Left forelimb (tissue), 1 donor: ENCODE results near the gene DNAH7.

Experiments
- DNase-seq: peaks from one replicate; pipeline ENCODE4 v3.0.0-alpha.2; 2018; ENCODE audit warnings: low spot score

The DNAH7 gene

GRCh38 chr2:196077821-196078220, 9.2 kb upstream of the DNAH7 start:
- DNase-seq = no peak

DNA sequence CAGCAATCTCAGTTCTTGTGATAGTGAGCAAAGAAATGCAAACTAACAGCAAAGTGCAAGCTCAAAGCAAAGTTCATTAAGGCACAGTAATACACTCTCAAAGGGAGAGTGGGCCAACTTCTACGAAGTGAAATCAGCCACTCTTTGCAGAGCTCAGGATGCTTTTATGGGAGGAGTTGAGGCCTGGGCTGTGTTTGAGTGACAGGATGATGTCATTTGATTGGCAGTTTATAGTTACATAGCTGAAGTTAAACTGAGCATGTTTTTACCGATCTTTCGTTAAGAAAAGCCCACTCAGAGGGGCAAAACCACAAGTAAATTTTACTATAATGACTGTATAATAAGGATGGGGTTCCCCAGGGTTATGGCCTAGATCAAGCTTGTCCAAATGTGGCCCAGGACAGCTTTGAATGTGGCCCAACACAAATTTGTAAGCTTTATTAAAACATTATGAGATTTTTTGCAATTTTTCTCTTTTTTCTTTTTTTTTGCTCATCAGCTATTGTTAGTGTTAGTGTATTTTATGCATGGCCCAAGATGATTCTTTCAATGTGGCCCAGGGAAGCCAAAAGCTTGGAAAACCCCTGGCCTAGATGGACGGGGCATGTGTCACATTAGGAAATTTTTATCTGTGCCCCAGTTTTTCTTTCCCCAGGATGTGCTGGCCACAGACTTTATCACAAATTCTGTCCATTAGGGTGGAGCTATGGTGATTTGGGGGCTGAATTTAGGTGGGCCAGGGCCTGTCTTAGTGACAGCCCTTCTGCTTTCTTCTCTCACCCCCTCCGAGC, 8.3 kb upstream of the DNAH7 start:
- no peak for DNase-seq

DNA sequence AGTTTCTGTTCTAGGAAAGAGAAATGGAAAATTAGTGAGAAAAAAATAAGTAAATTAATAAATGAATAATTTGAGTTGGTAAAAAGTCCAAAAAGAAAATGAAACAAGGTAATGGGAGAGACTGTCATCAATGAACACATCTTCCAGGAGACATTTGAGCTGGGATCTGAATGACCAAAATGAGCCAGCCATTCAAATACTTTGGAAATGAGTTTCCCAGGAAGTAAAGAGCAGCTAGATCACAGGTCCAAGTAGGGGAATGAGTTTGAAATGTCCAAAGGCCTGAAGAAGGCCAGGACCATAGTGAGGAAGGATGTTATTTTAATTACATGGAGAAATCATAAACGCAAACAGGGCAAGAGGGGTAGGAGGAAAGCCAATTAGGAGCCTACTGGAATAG, 6.6 kb upstream of the DNAH7 start:
- DNase-seq = no peak

GRCh38 chr2:196074631-196075030, 6.0 kb upstream of the DNAH7 start:
- no peak for DNase-seq

GRCh38 chr2:196073521-196073920, 4.9 kb upstream of the DNAH7 start:
- DNase-seq = no peak

DNA sequence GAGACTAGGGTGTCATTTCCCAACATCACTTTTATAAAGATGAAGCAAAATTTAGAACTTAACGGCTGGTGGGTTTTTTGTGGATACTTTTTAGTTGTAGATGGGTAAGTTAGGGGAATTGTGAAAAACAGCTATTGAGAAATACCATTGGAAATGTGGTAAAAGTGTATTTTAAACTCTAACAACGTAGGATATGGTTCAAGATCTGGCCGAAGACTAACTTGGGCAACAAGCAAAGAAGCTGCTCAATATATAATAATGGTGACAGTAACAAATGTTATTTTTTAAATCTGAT, 1.6 kb downstream of the DNAH7 start:
- DNase-seq = no peak

GRCh38 chr2:196066291-196067087, 2.1 kb downstream of the DNAH7 start:
- DNase-seq = no peak

DNA sequence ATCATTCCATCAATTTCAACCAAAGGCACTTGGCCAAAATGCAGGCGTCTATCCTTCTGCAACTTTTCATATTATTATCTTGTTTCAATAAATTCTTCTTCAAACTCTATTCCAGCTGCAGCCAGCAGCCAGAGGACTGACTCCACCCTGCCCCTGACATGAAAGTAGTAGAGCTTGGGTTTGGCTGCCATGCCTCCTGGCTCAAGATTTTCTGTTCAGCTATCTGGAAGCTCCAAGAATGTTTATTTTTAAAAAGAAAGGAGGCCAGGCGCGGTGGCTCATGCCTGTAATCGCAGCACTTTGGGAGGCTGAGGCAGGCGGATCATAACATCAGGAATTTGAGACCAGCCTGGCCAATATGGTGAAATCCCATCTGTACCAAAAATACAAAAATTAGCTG, 4.9 kb downstream of the DNAH7 start:
- DNase-seq = no peak

- DNase-seq = no peak
These were observed 9.1 kb downstream of the DNAH7 start for GRCh38 chr2:196059491-196059960.

DNA sequence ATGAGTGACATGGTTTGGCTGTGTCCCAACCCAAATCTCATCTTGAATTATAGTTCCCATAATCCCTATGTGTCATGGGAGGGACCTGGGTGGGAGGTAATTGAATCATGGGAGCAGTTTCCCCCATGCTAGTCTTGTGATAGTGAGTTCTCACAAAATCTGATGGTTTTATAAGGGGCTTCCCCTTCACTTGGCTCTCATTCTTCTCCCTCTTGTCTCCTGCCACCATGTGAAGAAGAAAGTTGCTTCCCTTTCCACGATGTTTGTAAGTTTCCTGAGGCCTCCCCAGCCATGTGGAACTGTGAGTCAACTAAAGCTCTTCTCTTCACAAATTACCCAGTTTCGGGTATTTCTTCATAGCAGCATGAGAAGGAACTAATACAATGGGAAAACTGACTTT, 14.0 kb downstream of the DNAH7 start:
- DNase-seq = no peak

- no peak for DNase-seq
These were observed 22.3 kb downstream of the DNAH7 start for GRCh38 chr2:196046123-196046917.

DNA sequence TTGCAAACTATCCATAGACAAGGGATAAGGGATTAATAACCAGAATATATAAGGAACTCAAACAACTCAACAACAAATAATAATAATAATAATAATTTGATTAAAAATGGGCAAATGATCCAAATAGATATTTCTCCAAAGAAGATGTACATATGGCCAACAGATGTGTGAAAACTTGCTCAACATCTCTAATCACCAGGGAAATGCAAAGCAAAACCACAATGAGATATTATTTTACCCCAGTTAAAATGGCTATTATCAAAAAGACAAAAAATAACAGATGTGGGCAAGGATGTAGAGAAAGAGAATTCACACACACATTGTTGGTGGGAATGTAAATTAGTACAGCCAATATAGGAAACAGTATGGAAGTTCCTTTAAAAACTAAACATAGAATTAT, 26.9 kb downstream of the DNAH7 start:
- DNase-seq = no peak

- DNase-seq = no peak
These were observed 28.4 kb downstream of the DNAH7 start for GRCh38 chr2:196040218-196040617.

DNA sequence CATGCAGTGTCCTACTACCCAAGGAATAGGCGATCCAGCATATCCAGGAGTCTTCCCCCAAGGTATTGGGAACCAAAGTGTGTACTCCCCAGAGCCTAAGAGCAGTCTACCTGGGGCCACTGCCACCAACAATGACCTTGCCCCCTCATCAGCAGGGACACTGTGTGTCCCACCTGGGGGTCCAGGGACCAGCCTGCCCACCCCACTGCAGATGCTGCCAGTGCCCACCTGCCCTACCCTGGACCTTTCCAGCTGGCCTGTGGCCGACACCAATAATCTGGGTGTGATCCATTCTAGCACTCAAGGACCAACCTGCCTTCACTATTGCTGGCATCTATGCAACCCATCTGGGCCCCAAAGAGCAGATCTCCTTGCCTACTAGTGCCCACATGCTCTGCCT, 32.2 kb downstream of the DNAH7 start:
- no peak for DNase-seq

- DNase-seq = no peak
These were observed 50.6 kb downstream of the DNAH7 start for GRCh38 chr2:196018037-196018436.

- DNase-seq = no peak
These were observed 56.3 kb downstream of the DNAH7 start for GRCh38 chr2:196012314-196012713.

- DNase-seq = no peak
These were observed 68.1 kb downstream of the DNAH7 start for GRCh38 chr2:196000551-196000950.

DNA sequence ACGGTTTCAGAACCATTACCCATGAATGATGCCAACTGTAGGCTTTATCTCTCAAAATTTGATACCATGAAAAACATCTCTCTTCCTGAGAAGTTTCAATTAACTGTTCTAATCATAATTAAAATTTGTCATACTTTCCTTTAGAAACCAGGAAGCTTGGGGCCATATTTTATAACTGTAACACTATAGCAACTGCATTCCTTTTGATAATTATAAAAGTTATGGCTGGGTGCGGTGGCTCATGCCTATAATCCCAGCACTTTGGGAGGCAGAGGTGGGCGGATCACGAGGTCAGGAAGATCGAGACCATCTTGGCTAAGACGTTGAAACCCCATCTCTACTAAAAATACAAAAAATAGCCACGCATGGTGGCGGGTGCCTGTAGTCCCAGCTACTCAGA, 70.6 kb downstream of the DNAH7 start:
- no peak for DNase-seq

DNA sequence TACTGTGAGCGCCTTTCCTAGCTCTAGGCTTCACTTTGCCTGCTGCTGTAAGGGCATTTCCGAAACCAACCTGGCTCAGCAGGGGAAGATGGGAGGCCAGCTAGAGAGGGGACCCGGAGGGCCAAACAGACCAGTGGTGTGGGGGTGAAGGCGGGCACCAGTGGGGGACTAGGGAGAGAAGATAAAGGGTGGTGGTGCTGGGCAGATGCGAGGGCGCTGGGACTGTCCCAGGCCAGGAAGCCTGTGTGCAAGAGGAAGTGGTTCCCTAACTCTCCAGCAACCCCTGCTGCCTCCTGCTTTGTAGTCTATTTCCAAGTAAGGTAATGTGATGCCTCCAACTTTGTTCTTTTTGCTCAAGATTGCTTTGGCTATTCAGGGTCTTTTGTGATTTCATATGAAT, 73.1 kb downstream of the DNAH7 start:
- no peak for DNase-seq

DNA sequence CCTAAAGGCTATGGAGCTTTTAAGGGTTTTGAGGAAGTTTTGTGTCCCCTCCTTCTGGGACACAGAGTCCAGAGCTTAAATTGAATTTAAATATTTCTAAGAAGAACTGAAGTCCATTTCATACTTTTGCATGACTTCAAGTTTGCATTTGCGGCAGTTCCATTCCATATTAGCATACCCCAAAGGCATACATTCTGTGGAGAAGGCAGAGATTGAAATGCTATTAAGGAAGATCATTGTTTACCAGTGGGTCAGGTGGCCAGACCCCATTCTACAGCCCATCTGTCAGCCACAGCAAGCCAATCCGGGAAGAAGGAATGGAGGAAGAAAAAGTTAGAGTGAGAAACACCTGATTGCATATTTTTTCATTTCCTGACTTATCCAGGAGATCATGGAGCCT, 75.0 kb downstream of the DNAH7 start:
- DNase-seq = no peak

- DNase-seq = no peak
These were observed 82.9 kb downstream of the DNAH7 start for GRCh38 chr2:195985741-195986140.

DNA sequence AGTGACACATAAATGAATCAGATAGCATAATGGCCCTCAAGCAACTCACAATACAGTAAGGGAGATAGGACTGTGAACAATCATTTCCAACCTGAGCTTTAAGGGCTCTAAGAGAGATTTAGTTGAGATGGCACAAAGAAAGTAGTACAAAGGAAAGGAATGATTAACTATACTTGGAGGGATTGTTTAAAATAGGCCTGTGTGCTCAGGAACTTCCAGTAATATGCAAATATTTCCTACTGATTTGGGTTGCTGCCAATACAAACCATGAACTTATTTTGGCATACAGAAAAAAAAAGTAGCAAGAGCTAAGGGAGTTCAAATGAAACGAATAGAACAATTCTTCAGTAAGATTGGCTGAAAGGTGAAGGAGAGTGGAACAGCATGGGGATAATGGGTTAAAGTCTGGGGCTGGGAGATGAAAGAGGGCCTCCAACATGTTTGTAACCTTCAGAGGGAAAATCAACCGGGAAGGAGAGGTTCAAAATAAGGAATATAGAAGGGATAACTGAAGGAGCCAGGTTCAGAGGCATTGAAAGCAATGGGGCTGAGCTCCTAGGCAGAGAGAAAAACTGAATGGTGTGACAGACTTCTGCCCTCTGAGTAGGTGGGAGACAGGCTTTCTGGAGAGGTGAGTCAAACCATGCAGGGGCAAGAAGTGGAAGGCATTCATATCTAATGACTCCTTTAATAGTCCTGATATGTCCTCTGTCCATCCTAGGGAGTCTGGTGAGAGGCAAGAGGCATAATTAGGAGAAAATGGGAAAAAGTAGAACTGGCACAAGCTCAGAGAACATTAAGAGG, 83.5 kb downstream of the DNAH7 start:
- no peak for DNase-seq
